EL (cell line): Measurements from ENCODE around the gene LLGL1.

Experiments
- DNase-seq: peaks from one replicate; pipeline ENCODE4 v3.0.0-alpha.2; 2016

The LLGL1 gene

DNA sequence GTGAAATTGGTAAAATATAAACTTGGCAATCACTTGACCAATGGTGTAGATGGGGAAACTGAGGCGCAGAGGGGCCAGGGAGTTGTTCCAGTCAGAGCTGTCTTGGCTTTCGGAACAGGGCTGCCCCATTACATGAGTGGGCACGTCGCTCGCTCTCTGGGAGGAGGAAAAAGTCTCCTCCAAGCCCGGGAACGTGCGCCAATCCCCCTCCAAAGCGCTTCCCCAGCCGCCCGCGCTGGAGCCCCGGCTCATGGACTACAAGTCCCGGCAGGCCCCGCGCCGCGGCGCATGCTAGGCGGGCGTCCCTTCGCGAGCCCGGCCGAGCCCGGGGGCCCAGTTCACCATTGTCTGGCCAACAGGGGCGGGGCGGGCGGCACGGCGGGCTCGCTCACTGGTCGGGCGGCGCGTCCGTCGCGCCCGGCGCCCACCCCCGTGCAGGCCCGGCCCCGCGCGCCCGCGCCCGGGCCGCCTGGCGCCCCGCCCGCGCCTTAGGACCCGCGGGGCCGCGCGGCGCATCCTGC lies at the start of gene LLGL1:
Gene LLGL1, plus strand, starts transcription at position 515 of the 521 bp plus-strand sequence. CDS start 48 bp downstream, outside the sequence.
- DNase-seq: peak; percentile 96

DNA sequence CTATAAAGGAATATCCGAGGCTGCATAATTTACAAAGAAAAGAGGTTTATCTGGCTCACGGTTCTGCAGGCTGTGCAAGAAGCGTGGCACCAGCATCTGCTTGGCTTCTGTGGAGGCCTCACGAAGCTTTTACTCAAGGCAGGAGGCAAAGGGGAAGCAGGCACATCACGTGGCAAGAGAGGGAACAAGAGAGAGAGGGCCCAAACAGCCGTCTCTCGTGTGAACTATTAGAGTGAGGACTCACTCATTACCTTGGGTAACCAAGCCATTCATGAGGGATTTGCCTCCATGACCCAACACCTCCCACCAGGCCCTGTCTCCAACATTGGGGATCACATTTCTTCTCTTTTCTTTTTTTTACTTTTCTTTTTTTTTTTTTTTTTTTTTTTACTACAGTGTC lies 49.3 kb upstream of the LLGL1 start:
- no peak for DNase-seq

DNA sequence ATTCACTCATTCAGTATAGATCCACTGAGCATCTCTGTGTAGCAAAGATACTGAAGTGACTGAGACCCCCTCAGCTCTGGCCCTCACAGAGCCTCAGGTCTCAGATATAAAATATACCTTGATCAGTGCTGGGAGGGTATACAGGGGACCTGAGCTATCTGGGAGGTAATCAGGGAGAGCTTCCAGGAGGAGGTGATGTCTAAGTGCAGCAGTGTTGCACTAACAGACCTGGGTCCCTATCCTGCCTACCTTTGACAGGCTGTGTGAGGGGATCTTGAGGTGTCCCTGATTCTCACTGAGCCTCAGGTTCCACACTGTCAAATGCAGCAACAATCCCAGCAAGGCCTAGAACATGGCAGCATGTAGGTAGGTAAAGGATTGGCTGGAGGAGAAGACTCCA lies 48.3 kb upstream of the LLGL1 start:
- no peak for DNase-seq

DNA sequence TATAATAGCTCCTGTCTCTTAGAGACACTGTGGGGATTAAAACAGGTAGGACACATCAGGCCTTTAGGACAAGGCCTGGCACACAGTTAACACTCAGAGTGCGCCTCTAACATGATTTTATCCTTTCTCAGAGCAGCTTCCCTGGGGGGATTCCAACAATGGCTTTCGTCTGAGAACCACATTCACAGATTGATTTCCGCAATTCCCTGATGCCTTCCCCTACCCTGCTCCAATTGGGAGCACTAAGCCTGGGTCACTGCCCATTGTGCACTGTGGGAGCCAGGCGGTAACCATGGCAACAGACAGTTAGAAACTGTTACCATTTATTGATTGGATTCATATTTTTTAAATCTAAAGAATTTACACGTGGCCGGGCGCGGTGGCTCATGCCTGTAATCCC lies 47.7 kb upstream of the LLGL1 start:
- DNase-seq: no peak

DNA sequence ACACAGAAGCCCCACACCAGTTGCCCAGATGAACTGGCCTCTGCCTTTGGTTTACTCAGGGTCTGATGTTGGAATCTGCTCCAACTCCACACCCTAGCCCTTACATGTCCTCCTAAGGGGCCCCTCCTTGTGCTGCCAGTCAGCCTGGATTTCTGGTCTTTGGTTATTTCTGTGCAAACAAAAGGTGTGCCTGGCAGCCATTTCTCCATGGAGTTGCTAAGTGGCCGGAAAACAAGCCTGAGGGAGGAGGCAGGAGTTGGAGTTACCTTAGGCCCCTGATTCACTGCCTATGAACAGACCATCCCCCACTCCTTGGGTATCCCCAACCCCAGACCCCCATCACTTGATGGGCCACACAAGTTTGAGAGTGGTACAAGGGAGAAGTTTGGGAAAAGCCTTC lies 46.2 kb upstream of the LLGL1 start:
- DNase-seq: no peak

GRCh38 chr17:18179804-18180203 lies 45.6 kb upstream of the LLGL1 start:
- DNase-seq: no peak

DNA sequence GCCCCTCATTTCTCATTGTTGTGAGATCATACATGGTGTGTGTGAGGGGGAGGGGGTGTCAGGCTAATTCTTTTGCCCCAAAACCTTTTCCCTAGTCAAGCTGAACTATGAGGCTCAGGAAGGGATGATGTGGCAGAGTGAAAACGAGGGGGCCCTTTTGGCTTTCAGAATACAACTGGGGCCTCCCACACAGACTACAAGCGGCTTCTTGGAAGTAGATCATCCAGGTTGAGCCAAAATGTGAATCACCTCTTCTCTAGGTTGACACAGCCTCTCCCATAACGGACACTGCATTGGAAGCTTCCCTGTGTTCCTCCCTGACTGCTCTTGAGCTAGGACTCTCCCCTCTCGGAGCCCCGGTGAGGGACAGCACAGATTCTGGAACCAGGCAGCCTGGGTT lies 44.1 kb upstream of the LLGL1 start:
- DNase-seq: no peak

- DNase-seq: peak; percentile 20
Measured at GRCh38 chr17:18182110-18182977, 43.1 kb upstream of the LLGL1 start.

- peak; percentile 88 for DNase-seq
Measured at GRCh38 chr17:18182978-18183333, 42.5 kb upstream of the LLGL1 start.

GRCh38 chr17:18183334-18184142 lies 41.9 kb upstream of the LLGL1 start, which contains the start of gene ALKBH5:
ALKBH5 (plus strand) TSS chr17:18183828; CDS start chr17:18184244, 416 bp downstream.
- peak; percentile 100 for DNase-seq

DNA sequence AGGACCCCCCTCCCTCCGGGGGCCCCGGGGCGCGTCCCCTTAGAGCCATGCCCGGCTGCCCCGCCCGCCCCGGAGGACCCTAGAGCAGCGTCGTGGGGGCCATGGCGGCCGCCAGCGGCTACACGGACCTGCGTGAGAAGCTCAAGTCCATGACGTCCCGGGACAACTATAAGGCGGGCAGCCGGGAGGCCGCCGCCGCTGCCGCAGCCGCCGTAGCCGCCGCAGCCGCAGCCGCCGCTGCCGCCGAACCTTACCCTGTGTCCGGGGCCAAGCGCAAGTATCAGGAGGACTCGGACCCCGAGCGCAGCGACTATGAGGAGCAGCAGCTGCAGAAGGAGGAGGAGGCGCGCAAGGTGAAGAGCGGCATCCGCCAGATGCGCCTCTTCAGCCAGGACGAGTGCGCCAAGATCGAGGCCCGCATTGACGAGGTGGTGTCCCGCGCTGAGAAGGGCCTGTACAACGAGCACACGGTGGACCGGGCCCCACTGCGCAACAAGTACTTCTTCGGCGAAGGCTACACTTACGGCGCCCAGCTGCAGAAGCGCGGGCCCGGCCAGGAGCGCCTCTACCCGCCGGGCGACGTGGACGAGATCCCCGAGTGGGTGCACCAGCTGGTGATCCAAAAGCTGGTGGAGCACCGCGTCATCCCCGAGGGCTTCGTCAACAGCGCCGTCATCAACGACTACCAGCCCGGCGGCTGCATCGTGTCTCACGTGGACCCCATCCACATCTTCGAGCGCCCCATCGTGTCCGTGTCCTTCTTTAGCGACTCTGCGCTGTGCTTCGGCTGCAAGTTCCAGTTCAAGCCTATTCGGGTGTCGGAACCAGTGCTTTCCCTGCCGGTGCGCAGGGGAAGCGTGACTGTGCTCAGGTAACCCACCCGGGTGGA lies 41.0 kb upstream of the LLGL1 start:
- peak; percentile 51 for DNase-seq

GRCh38 chr17:18185391-18185790 lies 40.0 kb upstream of the LLGL1 start:
- peak; percentile 36 for DNase-seq

- DNase-seq: peak; percentile 51
Measured at GRCh38 chr17:18185832-18186626, 39.4 kb upstream of the LLGL1 start.

DNA sequence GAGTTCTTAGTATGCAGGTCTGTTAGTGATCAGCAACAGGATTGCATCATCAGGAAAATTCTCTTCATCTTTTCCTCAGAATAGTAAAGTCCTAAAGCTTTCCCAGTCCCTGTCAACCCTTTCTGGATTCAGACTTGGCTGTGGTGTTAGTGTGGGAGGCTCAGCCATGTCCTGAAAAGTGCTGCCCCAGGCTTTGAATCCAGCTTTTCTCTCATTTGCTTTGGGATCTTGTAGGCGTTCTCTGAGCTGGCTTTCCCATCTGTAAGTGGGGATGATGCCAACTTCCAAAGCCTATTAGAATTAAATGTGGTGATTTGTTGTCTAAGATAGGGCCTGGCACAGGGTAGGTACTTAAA lies 38.8 kb upstream of the LLGL1 start:
- DNase-seq: peak; percentile 39

- DNase-seq: peak; percentile 12
Measured at GRCh38 chr17:18187226-18187625, 38.2 kb upstream of the LLGL1 start.

GRCh38 chr17:18187821-18188761 lies 37.3 kb upstream of the LLGL1 start:
- DNase-seq: peak; percentile 76

- no peak for DNase-seq
Measured at GRCh38 chr17:18190628-18191235, 34.7 kb upstream of the LLGL1 start.

GRCh38 chr17:18191236-18191667 lies 34.2 kb upstream of the LLGL1 start:
- DNase-seq: no peak

DNA sequence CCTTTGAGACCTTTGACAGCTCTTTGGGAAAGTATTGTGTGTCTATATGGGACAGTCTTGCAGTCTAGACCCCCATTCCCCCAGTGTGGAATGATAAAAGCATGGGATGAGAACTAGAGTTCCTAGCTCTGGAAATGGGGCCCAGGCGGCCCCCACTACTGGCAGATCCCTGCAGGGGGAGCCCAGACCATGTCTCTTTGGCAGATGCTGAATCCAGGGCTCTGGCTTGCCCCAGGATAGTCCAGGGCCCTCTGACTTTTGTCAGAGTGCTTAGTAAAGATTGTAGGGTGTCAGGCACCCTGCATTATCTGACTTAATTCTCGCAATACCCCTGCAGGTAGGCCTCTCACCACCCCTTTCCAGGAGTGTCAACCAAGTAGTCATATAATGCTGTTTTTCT lies 33.5 kb upstream of the LLGL1 start:
- peak; percentile 18 for DNase-seq

DNA sequence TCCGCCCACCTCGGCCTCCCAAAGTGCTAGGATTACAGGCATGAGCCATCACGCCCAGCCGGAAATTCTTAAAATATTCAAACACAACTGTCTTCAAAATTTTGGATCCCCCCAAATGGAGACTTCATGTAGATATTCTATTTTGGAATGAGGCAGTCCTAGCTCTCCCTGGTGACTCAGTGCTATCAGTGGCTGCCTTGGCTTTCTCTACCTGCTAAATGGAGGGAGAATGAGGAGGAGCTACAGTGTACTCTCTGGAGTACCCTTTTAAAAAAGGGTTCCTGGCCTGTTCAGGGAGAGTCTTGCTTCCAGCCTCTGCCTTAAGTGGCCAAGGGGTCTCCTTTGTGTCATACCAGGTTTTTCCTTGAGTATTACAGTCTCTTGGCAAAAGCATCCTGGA lies 31.0 kb upstream of the LLGL1 start:
- DNase-seq: no peak
